ENCODE measurements around the gene SKA1. TPM values are rescaled to one million over a fixed set of nuclear protein-coding genes. Genes with fewer than 3 reads are reported as not detected.

The SKA1 gene
- total and polyA plus RNA-seq, 2 of the 13 experiments (the other 11 are each of a cell fraction or from before 2014, with no cell fraction given) = 5.3 to 21.3 TPM

DNA sequence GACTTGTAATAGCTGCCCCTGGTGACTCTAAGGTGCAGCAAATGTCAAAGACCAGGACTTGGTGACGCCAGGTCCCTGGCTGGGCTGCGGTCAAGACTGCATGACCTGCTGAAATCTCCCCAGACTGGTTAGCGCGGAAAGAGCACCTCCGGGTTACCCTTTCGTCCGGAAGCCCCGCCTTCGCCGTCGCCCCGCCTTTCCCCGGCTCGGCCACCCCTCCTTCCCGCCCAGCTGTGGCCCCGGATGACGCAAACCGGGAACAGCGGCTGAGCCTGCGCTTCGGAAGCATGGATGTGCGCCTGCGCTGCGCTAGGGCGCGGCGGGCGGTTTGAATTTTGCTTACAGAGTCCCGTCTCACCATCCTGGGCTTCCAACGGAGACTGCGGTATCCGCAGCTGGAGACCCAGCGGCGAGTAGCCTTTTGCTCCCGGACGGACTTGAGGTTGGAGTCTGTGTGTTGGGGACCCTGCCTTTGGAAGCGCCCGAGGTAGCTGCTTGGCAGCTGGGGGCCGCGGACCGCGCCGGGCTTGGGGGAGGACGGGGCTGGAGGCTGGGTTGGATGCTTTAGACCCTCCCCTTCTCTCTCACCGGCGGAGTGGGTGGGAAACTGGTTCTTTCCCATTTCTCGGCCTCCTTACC lies at the start of gene SKA1 (continued):
- TF ChIP-seq, protein P1, sequence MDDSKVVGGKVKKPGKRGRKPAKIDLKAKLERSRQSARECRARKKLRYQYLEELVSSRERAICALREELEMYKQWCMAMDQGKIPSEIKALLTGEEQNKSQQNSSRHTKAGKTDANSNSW (CRISPR knock-in tag; IDR thresholded peaks at IDR 0.05; ENCODE audit: borderline replicate concordance) = no peak
- no peak for TF ChIP-seq ZNF556 (CRISPR knock-in tag; IDR thresholded peaks at IDR 0.05; ENCODE audit: borderline replicate concordance)
- TF ChIP-seq, protein P2, sequence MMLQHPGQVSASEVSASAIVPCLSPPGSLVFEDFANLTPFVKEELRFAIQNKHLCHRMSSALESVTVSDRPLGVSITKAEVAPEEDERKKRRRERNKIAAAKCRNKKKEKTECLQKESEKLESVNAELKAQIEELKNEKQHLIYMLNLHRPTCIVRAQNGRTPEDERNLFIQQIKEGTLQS (CRISPR knock-in tag; IDR thresholded peaks at IDR 0.05) = peak; percentile 97
- TF ChIP-seq YEATS2 (CRISPR knock-in tag; IDR thresholded peaks at IDR 0.05; ENCODE audit: borderline replicate concordance) = peak; percentile 77; the same call in 1 of the 2 replicates
- TF ChIP-seq, protein P3, sequence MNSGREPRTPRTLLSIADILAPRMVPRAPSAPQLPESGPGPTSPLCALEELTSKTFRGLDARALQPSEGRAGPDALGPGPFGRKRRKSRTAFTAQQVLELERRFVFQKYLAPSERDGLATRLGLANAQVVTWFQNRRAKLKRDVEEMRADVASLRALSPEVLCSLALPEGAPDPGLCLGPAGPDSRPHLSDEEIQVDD (CRISPR knock-in tag; IDR thresholded peaks at IDR 0.05; ENCODE audit: borderline replicate concordance) = 0 out of 2 replicates have a peak, but pooled peaks have one; percentile 71
- TF ChIP-seq, protein P4, sequence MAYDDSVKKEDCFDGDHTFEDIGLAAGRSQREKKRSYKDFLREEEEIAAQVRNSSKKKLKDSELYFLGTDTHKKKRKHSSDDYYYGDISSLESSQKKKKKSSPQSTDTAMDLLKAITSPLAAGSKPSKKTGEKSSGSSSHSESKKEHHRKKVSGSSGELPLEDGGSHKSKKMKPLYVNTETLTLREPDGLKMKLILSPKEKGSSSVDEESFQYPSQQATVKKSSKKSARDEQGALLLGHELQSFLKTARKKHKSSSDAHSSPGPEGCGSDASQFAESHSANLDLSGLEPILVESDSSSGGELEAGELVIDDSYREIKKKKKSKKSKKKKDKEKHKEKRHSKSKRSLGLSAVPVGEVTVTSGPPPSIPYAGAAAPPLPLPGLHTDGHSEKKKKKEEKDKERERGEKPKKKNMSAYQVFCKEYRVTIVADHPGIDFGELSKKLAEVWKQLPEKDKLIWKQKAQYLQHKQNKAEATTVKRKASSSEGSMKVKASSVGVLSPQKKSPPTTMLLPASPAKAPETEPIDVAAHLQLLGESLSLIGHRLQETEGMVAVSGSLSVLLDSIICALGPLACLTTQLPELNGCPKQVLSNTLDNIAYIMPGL (CRISPR knock-in tag; IDR thresholded peaks at IDR 0.05; ENCODE audit: borderline replicate concordance in 1 of 2, low read depth in 1 of 2) = peak; percentile 50 to 56; a peak in 2 of 4 replicates
- TF ChIP-seq, protein P5, sequence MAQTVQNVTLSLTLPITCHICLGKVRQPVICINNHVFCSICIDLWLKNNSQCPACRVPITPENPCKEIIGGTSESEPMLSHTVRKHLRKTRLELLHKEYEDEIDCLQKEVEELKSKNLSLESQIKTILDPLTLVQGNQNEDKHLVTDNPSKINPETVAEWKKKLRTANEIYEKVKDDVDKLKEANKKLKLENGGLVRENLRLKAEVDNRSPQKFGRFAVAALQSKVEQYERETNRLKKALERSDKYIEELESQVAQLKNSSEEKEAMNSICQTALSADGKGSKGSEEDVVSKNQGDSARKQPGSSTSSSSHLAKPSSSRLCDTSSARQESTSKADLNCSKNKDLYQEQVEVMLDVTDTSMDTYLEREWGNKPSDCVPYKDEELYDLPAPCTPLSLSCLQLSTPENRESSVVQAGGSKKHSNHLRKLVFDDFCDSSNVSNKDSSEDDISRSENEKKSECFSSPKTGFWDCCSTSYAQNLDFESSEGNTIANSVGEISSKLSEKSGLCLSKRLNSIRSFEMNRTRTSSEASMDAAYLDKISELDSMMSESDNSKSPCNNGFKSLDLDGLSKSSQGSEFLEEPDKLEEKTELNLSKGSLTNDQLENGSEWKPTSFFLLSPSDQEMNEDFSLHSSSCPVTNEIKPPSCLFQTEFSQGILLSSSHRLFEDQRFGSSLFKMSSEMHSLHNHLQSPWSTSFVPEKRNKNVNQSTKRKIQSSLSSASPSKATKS (CRISPR knock-in tag; IDR thresholded peaks at IDR 0.05) = no peak
- TF ChIP-seq, protein P6, sequence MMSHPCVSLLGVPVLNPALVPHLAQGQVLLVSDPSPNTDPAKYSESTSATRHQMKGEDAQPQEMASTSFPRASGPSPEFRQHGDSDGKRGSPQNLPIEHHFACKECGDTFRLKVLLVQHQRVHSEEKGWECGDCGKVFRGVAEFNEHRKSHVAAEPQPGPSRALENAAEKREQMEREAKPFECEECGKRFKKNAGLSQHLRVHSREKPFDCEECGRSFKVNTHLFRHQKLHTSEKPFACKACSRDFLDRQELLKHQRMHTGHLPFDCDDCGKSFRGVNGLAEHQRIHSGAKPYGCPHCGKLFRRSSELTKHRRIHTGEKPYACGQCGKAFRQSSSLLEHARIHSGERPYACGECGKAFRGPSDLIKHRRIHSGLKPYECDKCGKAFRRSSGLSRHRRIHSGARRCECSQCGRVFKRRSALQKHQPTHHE (CRISPR knock-in tag; IDR thresholded peaks at IDR 0.05; ENCODE audit: borderline replicate concordance) = no peak
- peak; percentile 56; the same call in 1 of the 2 replicates for TF ChIP-seq MYC (CRISPR knock-in tag; IDR thresholded peaks at IDR 0.05; ENCODE audit: borderline replicate concordance)
- TF ChIP-seq ZNF768 (CRISPR knock-in tag; IDR thresholded peaks at IDR 0.05) = peak; percentile 37; the same call in 1 of the 2 replicates
- TF ChIP-seq, protein P7, sequence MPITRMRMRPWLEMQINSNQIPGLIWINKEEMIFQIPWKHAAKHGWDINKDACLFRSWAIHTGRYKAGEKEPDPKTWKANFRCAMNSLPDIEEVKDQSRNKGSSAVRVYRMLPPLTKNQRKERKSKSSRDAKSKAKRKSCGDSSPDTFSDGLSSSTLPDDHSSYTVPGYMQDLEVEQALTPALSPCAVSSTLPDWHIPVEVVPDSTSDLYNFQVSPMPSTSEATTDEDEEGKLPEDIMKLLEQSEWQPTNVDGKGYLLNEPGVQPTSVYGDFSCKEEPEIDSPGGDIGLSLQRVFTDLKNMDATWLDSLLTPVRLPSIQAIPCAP (CRISPR knock-in tag; IDR thresholded peaks at IDR 0.05; ENCODE audit: low read depth) = 0 out of 2 replicates have a peak, but pooled peaks have one; percentile 14
- TF ChIP-seq SOX5 (CRISPR knock-in tag; IDR thresholded peaks at IDR 0.05; ENCODE audit: borderline replicate concordance) = peak; percentile 62
- TF ChIP-seq, protein P8, sequence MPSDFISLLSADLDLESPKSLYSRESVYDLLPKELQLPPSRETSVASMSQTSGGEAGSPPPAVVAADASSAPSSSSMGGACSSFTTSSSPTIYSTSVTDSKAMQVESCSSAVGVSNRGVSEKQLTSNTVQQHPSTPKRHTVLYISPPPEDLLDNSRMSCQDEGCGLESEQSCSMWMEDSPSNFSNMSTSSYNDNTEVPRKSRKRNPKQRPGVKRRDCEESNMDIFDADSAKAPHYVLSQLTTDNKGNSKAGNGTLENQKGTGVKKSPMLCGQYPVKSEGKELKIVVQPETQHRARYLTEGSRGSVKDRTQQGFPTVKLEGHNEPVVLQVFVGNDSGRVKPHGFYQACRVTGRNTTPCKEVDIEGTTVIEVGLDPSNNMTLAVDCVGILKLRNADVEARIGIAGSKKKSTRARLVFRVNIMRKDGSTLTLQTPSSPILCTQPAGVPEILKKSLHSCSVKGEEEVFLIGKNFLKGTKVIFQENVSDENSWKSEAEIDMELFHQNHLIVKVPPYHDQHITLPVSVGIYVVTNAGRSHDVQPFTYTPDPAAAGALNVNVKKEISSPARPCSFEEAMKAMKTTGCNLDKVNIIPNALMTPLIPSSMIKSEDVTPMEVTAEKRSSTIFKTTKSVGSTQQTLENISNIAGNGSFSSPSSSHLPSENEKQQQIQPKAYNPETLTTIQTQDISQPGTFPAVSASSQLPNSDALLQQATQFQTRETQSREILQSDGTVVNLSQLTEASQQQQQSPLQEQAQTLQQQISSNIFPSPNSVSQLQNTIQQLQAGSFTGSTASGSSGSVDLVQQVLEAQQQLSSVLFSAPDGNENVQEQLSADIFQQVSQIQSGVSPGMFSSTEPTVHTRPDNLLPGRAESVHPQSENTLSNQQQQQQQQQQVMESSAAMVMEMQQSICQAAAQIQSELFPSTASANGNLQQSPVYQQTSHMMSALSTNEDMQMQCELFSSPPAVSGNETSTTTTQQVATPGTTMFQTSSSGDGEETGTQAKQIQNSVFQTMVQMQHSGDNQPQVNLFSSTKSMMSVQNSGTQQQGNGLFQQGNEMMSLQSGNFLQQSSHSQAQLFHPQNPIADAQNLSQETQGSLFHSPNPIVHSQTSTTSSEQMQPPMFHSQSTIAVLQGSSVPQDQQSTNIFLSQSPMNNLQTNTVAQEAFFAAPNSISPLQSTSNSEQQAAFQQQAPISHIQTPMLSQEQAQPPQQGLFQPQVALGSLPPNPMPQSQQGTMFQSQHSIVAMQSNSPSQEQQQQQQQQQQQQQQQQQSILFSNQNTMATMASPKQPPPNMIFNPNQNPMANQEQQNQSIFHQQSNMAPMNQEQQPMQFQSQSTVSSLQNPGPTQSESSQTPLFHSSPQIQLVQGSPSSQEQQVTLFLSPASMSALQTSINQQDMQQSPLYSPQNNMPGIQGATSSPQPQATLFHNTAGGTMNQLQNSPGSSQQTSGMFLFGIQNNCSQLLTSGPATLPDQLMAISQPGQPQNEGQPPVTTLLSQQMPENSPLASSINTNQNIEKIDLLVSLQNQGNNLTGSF (CRISPR knock-in tag; IDR thresholded peaks at IDR 0.05) = no peak
- no peak for TF ChIP-seq ZFP36 (IDR thresholded peaks at IDR 0.05; ENCODE audit: borderline replicate concordance, low read depth, low read length, partially characterized antibody)
